Effector memory CD4-positive, alpha-beta T cell (primary cell): ENCODE data around the gene EVI5L.
"Not testable (repeated sequence)": the region's sequence is repeated elsewhere in the genome, so short reads cannot be mapped to it uniquely, and the experiment has no call there.

Experiments
- DNase-seq, 3 donors: peaks; one replicate each; pipeline ENCODE4 v3.0.0-alpha.2; 2020
- H3K27ac ChIP-seq: 2 replicates; pipeline ENCODE4 v1.7.0; 2013; ENCODE audit warnings: mild to moderate bottlenecking, low read length, moderate library complexity; ENCODE audit not compliant: insufficient read depth, poor library complexity, severe bottlenecking
- H3K27me3 ChIP-seq: replicated peaks from 2 replicates; pipeline ENCODE4 v1.7.0; 2013; ENCODE audit warnings: mild to moderate bottlenecking, low read length; ENCODE audit not compliant: insufficient read depth, control insufficient read depth, poor library complexity, severe bottlenecking
- H3K36me3 ChIP-seq: 2 replicates; pipeline ENCODE4 v1.7.0; 2013; ENCODE audit warnings: mild to moderate bottlenecking, low read length, moderate library complexity; ENCODE audit not compliant: control insufficient read depth, insufficient read depth
- H3K4me1 ChIP-seq: 2 replicates; pipeline ENCODE4 v1.7.0; 2013; ENCODE audit warnings: low read length, mild to moderate bottlenecking; ENCODE audit not compliant: control insufficient read depth, insufficient read depth, poor library complexity, severe bottlenecking
- H3K4me3 ChIP-seq: 2 replicates; pipeline ENCODE4 v1.7.0; 2013; ENCODE audit warnings: low read length, low read depth, mild to moderate bottlenecking; ENCODE audit not compliant: insufficient read depth, poor library complexity, severe bottlenecking
- H3K9me3 ChIP-seq: 2 replicates; pipeline ENCODE4 v1.7.0; 2013; ENCODE audit warnings: mild to moderate bottlenecking, low read length, moderate library complexity; ENCODE audit not compliant: control insufficient read depth

EVI5L gene

DNA sequence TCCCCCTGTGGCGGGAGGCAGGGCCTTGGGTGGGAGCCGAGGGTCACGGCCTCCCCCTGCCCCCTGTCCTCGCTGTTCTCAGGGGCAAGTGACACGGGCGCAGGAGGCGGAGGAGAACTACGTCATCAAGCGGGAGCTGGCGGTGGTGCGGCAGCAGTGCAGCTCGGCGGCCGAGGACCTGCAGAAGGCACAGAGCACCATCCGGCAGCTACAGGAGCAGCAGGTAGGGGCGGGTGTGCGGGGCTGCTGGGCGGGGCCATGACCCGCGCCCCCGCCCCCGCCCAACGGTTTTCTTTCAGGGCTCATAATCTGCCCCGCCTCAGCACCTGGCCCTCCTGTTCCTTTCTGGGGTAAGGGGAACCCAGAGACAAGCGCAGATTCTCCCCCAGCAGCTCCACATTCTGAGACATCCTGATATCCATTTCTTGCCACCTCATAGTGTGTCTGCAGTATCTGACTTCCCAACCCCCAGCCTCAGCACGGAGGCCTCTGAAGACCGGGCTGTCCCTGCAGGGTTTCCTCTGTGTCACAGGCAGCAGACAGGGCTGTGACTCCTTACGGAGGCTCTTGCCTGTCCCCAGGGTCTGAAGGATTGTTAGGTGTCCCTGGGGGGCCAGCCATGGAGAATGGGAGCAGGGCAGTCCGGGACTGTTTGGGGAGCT, 28.2 kb downstream of the EVI5L start:
- H3K4me3 ChIP-seq = no peak overlapping the region
- DNase-seq = no peak
- no peaks in the 10 kb centered on the region for H3K9me3 ChIP-seq
- no peaks in the 10 kb centered on the region for H3K36me3 ChIP-seq
- no peaks in the 10 kb centered on the region for H3K27me3 ChIP-seq
- peaks cover 16% of the 10 kb centered on the region for H3K4me1 ChIP-seq
- H3K27ac ChIP-seq = no peak overlapping the region

DNA sequence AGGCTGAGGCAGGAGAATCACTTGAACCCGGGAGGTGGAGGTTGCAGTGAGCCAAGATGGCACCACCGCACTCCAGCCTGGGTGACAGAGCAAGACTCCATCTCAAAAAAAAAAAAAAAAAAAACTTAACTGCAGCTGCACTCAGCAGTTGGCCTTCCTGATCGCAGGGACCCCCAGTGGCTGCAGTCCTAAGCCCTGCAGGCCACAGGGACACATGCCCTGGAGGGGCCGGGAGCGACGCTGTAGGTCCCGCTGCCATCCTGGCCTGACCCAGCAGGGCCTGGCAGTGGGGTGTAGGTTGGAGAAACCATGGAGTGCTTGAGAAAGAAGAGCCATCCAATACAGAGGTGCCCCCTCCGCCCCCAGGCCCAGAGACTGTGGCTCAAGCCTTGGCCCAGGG, 29.1 kb downstream of the EVI5L start:
- H3K4me3 ChIP-seq, H3K9me3 ChIP-seq, H3K36me3 ChIP-seq, DNase-seq, H3K27me3 ChIP-seq, H3K27ac ChIP-seq: not testable (repeated sequence)
- peaks cover 12% of the 10 kb centered on the region for H3K4me1 ChIP-seq

DNA sequence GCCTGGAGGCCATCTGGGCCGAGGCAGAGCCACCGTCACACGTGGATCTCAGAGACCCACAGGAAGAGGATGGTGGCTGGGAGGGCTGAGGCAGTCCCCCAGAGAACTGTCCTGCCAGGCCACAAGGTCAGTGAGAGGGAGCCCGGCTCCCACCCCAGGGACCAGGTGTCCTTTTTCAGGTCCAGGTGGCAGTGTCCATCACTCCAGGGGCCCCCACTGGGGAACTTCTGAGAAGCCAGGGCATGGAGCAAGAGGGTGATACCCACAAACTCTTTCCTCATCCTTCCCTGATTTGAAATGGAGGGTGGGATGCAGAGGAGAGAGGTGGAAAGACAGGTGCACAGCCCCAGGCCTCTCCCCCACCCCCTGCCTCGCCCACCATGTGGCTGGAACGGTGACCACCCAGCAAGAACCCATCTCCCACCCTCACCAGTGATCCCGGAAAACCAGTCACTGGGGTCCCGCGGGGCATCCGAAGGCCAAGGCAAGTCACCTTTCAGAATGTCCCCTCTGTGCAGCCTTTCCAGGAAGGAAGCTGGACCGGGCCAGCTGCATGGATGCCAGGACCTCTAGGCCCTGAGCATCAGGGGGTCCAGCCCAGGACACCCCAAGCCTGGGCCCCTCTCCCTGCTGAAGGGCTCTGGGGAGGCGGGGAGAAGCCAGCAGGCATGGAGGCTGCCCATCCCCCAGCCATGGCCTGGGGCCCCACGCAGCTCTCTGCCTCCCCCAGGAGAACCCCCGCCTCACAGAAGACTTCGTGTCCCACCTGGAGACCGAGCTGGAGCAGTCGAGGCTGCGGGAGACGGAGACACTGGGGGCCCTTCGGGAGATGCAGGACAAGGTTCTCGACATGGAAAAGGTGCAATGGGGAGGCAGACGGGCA, 30.1 kb downstream of the EVI5L start:
- H3K27me3 ChIP-seq = no peaks in the 10 kb centered on the region
- no peaks in the 10 kb centered on the region for H3K36me3 ChIP-seq

DNA sequence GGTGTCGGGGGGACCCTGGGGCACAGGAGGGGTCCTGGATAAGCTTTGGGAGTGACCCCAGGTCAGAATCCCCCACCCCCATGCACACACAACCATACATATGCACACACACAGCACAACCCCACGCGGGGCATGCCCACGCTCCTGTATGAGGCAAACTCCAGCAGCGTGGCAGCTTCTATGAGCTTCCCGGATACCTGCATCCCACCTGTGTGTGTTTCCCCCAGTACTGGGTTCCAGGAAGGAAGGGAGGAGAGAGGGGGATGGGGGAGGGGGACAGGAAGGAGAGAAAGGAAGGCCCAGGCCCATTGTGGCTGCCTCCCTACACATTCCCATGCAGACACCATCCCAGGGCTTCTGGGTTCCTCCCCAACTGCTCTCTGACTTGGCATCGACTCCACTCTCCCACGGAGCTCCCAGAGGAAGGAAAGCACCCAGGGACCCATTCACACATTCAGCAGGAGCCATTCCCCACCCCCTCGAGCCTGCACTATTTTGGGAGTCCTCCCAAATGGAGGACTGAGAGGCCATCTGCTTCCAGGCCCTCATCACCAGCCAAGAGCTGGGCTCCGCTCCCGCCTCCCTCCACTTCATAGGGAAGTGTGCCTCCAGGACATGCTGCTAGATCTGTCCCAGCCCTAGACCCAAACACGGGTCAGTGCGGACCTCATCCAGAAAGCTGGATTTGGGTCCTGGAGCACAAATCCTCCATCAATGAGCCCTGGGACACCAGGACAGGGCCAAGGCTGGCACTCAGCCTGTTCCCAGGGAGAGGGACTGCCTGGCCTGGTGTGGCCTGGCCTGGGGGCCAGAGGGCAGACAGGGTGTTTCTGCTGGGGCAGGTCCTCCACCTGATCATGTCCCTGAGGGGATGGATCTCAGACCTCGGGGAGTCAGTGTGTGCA, 30.9 kb downstream of the EVI5L start:
- no peaks in the 10 kb centered on the region for H3K9me3 ChIP-seq
- DNase-seq = no peak
- H3K36me3 ChIP-seq = no peaks in the 10 kb centered on the region
- no peaks in the 10 kb centered on the region for H3K27me3 ChIP-seq
- peaks cover 22% of the 10 kb centered on the region for H3K4me1 ChIP-seq
- H3K4me3 ChIP-seq = no peak overlapping the region
- no peak overlapping the region for H3K27ac ChIP-seq

More for the DNA sequence above, 30.1 kb downstream of the EVI5L start:
- H3K9me3 ChIP-seq = no peaks in the 10 kb centered on the region
- H3K4me1 ChIP-seq = peaks cover 16% of the 10 kb centered on the region
- no peak overlapping the region for H3K27ac ChIP-seq
- no peak overlapping the region for H3K4me3 ChIP-seq
- no peak for DNase-seq

DNA sequence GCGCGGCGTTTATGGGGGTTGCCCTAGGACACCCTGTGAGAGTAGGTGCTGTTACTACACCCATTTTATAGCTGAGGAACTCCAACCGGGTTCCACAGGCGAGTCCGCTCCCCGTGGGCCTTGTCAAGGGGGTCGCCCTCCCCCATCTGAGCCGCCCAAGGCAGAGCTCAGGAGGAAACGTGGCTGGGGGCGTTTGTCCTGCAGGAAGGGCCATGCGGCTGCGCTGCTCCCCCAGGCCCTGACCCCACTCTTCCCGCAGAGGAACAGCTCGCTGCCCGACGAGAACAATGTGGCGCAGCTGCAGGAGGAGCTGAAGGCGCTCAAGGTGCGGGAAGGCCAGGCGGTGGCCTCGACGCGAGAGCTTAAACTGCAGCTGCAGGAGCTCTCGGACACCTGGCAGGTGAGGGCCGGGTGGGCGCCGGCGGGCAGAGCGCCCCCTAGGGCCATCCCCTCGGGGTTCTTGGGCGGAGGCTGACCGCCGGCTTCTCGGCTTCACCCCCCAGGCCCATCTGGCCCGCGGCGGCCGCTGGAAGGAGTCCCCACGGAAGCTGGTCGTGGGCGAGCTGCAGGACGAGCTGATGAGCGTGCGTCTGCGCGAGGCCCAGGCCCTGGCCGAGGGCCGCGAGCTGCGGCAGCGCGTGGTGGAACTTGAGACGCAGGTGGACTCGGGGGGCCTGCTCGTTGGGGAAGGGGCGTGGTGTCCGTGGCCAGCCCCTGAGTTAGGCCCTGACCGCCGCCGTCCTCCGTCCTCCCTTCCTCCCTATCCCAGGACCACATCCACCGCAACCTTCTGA, 31.8 kb downstream of the EVI5L start:
- no peaks in the 10 kb centered on the region for H3K27me3 ChIP-seq
- DNase-seq = no peak
- no peak overlapping the region for H3K27ac ChIP-seq
- H3K9me3 ChIP-seq = no peaks in the 10 kb centered on the region
- no peaks in the 10 kb centered on the region for H3K36me3 ChIP-seq
- peaks cover 22% of the 10 kb centered on the region for H3K4me1 ChIP-seq
- H3K4me3 ChIP-seq = peak overlapping the region; percentile 47

DNA sequence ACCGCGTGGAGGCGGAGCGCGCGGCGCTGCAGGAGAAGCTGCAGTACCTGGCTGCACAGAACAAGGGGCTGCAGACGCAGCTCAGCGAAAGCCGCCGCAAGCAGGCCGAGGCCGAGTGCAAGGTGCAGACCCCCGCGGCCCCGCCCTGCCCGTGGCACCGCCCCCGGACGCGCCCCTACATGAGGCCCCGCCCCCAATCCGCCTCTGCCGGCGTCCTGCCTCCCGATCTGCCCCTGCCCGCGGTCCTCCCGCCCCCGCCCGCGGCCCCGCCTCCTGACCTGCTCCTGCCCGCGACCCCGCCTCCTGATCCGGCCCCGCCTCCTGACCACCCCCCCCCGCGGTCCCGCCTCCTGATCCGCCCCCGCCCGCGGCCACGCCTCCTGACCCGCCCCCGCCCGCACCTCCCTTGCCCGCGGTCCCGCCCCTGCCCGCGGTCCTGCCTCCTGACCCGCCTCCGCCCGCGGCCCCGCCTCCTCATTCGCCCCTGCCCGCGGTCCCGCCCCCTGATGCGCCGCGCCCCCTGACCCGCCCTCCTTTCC, 32.5 kb downstream of the EVI5L start:
- peak; percentile 62 to 71 (median 67) for DNase-seq
- Histone ChIP-seq H3K36me3 (no peaks in the 10 kb centered on the region), H3K4me3 (peak overlapping the region; percentile 47), H3K9me3 (no peaks in the 10 kb centered on the region), H3K27ac (no peak overlapping the region), H3K4me1 (peaks cover 22% of the 10 kb centered on the region), H3K27me3 (no peaks in the 10 kb centered on the region)

DNA sequence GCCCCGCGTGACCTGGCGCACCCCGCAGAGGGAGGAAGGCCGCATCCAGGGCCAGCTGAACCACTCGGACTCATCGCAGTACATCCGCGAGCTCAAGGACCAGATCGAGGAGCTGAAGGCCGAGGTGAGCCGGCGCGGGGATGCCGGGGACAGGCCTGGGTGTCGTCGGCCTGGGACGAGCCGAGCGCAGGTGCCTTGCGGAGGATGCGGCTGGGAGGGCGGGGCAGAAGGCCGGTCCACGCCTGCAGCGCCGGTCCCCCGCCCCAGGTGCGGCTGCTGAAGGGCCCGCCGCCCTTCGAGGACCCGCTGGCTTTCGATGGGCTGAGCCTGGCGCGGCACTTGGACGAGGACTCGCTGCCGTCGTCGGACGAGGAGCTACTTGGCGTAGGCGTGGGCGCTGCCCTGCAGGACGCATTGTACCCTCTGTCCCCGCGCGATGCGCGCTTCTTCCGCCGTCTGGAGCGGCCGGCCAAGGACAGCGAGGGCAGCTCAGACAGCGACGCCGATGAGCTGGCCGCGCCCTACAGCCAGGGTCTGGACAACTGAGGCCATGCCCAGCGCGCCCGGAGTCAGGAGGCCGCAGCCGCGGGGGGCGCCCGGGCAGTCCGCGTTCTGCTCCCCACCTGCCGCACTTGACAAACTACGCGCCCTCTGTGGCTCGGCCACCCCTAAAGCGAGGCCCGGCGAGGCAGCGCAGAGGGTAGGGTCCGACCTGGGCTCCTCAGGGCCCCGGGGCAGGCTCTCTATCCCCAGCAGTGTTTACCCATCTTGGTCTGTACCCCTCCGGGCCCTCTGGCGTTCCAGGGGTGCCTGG, 33.3 kb downstream of the EVI5L start:
- no peaks in the 10 kb centered on the region for H3K27me3 ChIP-seq
- H3K4me3 ChIP-seq = no peak overlapping the region
- H3K9me3 ChIP-seq = no peaks in the 10 kb centered on the region

DNA sequence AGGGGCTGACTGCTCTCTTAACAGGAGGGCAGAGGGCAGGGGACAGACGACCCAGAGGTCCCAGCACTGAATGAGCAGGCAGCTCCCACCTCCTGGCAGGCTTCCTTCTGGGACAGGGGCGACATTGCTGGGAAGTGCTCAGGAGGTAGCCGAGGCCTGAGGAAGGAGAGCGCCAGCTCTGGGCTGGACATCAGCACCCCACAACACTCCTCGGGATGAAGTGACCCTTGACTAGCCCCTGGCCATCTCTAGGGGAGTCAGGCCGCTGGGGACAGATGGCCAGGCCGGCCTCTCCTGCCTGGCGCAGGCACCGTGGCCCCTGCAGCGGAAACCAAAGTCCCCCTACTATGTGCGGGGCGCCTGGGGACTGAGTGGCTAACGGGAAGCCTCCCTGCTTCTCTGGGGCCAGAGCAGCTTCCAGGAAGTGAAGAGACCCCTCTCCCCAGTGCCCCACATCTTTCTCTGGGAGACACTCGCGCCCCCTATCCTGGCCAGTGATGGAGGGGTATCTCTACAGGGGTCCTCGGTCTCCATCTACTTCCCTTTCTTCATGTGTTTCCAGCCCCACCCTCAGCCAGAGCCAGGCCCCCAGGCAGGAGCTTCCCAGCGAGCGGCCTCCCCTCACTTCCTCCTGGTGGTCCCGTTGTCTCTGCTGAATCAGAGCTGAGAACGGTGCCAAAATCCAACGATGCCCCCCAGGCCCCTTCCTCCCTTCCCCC, 34.1 kb downstream of the EVI5L start:
- Histone ChIP-seq H3K4me3 (no peak overlapping the region), H3K36me3 (no peaks in the 10 kb centered on the region), H3K4me1 (peaks cover 29% of the 10 kb centered on the region), H3K27ac (no peak overlapping the region), H3K9me3 (no peaks in the 10 kb centered on the region), H3K27me3 (no peaks in the 10 kb centered on the region)
- no peak for DNase-seq

More for the DNA sequence above, 33.3 kb downstream of the EVI5L start:
- Histone ChIP-seq H3K27ac (no peak overlapping the region), H3K4me1 (peaks cover 23% of the 10 kb centered on the region), H3K36me3 (no peaks in the 10 kb centered on the region)
- DNase-seq = no peak
